GM19468 (cell line): ENCODE measurements around the gene GSTM3.
"Not testable (repeated sequence)": the region's sequence is repeated elsewhere in the genome, so short reads cannot be mapped to it uniquely, and the experiment has no call there.

Experiments used
- ATAC-seq: cut with Tn5 transposase; IDR thresholded peaks from one replicate; pipeline ENCODE4 v1.9.1; 2021; ENCODE audit warnings: mild to moderate bottlenecking, moderate library complexity, moderate number of reproducible peaks; ENCODE audit not compliant: unreplicated experiment; ENCODE audit errors: extremely low read depth

GSTM3 gene

DNA sequence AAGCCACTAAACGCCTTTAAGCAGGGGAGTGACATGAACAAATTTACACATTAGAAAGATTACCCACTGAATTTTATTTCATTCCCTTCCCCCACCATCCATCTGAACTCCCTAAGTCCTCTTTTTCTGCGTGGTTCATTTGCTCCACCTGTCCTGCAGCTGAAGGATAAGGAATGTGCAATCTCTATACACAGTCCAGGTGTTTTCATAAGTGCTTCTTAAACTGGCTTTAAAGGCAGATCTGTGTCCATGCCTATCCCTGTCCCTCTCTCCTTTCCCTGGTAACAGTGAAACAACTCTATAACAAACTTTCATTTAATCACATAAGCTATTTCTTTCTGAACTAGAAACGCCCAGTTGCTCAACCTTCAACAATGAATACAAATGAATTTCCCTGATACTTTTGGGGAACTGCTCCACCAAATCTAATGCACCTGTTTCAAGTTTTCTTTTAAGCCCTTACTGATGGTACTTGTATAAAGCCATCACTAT lies 8.4 kb downstream of the GSTM3 start:
- no peak for ATAC-seq

DNA sequence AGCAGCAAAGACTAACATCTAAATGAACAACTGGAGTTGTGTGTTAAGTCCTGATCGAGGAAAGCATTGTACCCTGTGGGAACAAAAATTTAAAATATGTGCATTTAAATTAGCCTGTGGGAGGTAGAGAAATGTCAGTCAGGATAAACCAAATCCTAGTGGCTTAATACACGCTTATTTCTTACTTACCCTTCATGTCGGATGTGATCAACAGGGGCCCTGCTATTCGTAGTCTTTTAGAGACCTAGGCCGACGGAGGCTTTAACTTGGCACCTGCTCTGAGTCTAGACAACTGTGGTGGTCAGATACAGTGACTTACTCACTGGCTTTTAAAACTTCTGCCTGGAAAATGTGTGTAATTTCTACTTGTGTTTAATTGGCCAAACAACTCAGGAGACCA lies 10.2 kb downstream of the GSTM3 start:
- ATAC-seq = no peak

DNA sequence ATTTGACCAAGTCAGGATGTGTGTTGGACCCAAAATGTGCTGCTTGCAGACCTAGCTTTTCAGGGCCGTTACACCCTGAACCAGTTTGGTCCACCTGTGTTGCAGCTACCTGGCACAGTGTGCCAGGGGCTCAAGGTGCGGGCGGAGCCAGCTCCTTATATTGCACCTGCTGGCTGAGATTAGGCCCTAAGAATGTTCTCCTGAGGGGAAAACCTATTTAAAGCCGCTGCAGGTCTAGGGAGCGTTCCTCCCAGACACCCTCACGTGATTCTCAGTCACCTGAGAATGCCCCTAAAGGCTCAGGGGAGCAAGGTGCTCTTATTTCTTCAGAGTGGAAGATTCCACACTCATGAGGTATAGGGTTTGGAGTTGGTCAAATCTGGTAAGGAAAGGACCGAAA lies 12.0 kb downstream of the GSTM3 start:
- ATAC-seq = no peak

DNA sequence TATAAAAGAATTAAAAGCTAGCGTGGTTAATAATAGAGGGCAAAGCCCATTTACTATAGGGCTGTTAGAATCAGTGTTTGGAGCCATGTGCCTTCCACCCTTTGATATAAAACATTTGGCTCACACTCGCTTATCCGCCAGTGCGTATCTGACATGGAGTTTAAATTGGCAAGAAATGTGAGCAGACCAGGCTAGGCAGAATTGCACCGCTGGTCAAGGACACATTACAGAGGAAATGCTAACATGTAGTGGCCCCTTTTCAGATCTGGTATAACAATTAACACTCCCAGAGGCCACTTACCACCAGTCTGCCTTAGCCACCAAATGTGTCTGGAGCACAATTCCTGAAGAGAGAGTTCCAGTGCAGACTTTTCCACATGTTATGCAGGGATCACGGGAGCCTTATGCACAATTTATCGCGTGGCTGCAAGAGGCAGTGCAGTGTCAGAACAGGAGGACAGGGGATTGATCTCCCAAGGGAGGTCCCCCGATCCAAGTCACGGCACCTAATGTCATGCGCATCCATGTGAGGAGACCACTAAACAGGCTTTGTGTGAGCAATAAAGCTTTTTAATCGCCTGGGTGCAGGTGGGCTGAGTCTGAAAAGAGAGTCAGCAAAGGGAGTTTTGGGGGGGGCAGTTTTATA lies 14.0 kb downstream of the GSTM3 start:
- ATAC-seq = no peak

DNA sequence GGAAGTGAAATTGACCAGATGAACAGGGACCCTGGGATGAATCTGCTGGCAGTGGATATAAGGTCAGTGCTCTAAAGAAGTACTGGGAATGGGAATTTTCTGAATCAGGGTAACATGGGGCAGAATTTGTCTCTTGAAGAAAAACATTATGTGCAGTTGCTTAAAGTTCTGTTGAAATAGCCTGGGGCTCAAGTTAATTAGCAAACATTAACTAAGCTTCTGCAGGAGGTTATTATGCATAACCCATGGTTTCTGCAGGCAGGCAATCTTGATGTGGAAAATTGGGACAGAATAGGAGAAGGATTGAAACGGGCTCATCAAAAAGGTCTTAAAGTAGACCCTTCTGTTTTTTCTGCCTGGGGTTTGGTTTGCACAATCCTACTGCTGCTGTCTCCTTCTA lies 14.8 kb downstream of the GSTM3 start:
- ATAC-seq = no peak

DNA sequence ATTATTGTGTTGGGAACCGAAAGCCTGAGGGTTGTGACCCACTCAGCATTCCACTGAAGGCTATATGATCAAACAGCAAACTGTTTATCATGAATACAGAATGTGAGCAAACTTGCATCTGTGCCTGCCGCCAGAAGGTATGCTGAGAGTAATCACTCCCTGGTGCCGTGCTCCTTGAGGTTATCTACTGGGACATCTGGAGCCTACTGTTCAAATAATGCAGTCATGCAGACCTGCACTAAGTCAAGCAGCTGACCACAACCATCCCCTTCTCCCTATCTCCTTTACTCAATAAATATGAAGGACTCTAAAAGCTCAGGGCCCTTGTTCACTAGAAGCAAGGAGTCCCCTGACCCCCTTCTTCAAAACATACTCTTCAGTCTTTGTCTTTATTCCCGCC lies 15.3 kb downstream of the GSTM3 start:
- no peak for ATAC-seq

DNA sequence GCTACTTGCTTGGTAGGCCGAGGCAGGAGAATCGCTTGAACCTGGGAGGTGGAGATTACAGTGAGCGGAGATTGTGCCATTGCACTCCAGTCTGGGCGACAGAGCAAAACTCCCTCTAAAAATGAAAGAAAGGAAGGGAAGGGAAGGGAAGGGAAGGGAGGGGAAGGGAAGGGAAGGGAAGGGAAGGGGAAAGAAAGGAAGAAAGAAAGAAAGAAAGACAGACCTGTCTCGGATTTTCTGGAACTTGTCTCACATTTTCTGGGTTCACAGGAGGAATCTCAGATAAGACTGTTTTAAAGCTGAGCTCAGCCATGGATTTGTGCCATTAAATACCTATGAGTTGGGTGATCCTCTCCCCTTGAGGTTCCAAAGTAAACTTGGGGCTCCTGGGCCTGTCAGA lies 15.9 kb downstream of the GSTM3 start:
- ATAC-seq = no peak

DNA sequence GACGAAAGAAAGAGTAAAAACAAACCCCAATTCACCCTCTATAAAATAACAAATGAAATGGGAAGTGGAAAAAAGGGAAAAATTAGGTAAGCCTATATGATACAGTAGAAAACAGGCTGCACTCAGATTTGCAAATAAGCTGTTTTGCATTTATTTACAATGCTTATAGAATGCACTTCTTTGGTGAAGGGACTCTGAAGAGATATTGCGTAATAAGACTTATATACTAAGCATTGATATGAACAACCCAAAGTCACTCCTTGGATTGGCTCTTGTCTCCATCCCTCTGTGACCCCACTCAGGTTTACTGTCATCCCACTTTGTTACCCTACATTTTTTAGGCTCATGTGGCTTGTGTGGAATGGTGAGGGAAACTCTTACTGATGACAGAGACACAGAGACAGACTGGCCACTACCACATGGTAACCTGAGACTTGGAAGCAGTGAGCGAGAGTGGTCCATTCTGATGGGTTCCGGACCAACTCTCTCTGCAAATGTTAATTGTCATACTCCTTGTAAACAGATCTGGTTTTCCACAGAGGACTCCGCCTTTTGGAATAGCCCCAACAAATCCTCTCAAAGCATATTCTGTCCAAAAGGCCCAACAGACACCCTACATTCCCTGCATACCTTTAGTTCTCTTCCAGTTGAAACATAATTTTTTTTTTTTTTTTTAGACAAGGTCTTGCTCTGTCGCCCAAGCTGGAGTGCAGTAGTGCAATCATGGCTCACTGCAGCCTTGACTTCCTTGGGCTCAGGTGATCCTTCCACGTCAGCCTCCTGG lies 17.7 kb downstream of the GSTM3 start:
- ATAC-seq = no peak

DNA sequence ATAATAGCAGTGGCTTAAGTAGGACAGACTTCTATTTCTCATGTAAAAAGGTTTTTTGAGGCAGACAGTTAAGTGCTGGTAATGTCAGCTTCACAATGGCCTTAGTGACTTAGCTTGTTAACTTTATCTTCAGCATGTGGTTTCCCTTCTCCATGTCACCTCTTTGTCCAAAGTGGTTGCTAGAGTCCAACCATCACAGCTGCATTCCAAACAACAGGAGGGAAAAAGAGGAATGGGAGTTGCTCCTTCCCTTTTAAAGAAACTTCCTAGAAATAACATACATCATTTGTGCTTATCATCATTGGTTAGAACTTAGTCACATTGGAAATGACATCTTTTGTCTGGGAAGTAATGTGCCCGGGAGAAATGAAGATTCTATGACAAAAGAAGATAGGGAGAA lies 18.9 kb downstream of the GSTM3 start:
- no peak for ATAC-seq

DNA sequence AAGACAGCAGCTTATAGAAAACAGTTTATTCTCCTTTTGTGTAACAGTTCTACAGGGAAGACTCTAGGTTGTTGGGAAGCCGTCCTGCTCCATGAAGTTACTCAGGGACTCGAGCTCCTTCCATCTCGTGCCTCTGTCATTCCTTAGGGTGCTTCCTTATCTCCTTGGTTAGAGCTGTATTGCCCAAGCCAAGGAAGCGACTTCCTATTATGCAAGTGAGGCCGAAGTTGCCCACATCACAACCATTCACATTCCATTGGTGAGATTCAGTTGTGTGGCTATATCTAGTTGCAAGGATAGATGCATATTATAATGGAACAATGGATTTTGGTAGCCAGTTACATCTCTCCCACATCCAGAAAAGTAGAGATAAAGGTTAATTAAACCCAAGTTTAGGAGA lies 19.8 kb downstream of the GSTM3 start:
- no peak for ATAC-seq

DNA sequence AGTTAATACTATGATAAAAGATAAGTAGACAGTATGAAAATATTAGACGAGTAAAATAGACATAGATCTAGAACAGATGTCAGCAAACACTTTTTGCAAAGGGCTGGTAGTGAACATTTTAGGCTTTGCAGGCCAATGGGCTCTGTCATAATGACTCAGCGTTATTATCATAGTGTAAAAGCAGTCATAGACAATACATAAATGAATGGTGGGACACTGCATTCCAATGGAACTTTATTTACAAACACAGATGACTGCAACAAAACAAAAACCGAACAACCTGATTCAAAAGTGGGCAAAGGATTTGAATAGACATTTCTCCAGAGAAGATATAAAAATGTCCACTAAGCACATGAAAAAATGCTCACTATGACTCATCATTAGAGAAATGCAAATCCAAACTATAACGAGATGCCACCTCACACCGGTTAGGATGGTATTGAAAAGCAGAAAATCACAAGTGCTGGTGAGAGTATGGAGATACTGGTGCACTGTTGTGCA lies 21.5 kb downstream of the GSTM3 start:
- no peak for ATAC-seq

DNA sequence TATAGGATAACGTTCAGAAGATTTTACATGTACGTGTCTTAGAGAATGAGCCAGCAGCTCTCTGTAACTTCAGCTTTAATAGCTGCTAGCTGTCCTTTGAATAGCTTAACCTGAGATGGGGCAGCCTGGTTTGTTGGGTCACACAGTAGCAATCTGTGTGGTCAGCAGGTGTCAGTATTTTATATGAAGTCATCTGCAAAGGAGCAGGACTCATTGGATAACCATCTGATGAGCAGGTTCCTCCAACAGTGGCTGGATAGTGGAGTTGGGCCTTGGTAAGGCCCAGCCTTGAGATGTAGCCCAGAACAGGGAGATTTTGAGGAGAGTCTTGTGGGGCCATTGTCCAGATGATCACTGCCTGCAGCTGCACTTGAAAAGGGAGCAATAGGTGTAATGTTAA lies 22.3 kb downstream of the GSTM3 start:
- no peak for ATAC-seq

DNA sequence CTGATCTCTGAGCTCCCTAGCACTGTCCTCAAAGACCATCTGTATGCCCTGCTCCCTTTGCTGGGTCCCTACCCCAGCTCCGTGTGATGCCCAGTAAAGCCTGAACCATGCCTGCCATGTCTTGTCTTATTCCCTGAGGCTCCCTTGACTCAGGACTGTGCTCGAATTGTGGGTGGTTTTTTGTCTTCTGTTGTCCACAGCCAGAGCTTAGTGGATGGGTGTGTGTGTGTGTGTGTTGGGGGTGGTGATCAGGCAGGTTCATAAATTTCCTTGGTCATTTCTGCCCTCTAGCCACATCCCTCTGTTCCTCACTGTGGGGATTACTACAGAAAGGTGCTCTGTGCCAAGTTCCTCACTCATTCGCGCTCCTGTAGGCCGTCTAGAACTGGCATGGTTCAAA lies 23.1 kb downstream of the GSTM3 start:
- no peak for ATAC-seq

DNA sequence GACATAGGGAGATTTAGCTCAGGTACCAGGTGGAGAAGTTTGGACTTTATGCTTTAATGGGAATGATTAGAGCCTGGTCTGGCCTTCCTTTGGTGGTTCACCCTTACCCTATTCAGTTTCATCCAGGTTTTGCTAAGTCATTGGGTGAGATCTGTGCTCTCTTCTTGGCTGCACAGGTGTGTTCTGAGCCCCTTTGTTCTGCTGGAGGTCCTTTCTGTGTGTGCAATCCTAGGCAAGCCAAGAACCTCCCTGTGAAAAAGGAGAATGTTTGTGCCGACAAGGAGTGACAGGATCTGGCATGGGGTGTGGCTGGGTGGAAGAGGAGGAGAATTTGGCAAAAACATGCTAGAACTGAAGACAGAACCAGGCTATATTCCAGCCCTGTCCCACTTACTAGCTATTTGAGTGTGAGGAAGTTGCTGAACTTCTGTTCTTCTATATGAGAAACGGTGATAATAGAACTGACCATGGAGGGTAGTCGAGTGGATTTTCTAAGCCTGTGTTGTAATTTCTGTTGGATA lies 24.2 kb downstream of the GSTM3 start:
- no peak for ATAC-seq

DNA sequence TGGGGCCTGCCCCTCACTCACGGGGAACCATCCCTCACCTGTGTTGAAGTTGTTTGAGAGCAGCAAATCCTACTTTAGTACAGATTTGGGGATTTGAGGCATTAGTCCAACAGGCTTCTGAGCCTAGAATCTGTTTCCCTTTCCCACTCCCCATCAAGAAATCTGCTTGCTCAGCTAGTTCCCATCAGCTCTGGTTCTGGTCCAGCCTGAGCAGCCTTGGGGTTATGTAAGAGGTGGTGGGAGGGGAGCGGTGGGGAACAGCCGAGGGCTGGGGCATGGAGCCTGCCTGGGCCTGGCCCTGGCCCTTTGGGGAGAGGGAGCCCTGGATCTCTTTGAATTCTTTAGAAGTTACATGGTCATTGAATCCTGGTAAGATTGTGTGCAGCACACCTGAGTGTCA lies 24.7 kb downstream of the GSTM3 start:
- ATAC-seq = no peak

DNA sequence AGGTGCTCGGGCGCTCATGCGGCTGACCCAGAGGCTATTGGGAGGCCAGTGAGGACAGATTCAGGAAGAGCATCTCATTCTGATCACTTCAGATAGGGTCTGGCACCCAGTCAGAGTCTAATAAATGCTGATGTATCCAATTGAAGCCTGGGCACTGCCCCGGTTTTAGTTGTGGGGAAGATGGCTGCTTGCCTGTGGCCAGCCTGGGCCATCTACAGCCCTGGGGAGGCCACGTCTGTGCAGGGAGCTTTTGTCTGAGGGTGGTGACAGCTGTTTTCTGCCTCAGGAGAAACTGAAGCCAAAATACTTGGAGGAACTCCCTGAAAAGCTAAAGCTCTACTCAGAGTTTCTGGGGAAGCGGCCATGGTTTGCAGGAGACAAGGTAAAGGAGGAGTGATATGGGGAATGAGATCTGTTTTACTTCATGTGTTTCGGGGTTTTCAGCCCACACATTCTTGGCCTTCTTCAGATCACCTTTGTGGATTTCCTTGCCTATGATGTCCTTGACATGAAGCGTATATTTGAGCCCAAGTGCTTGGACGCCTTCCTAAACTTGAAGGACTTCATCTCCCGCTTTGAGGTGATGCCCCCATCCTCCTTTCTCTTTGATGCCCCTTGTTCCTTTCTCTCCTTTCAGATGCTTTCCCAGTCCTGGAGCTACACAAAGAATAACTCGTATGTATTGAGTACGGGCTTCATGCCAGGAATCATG lies 26.0 kb downstream of the GSTM3 start:
- no peak for ATAC-seq

DNA sequence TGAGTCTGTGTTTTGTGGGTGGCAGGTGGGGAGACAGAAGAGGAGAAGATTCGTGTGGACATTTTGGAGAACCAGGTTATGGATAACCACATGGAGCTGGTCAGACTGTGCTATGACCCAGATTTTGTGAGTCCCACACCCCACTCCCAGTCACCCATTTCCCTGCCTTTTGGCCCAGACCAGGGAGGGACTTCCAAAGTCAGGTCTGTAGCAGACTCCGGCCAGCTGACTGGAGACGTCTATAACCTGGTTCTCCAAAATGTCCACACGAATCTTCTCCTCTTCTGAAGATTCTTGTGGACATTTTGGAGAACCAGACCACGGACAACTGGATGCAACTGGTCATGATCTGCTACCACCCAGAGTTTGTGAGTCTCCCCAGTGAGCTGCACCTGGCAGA lies 27.2 kb downstream of the GSTM3 start:
- no peak for ATAC-seq

DNA sequence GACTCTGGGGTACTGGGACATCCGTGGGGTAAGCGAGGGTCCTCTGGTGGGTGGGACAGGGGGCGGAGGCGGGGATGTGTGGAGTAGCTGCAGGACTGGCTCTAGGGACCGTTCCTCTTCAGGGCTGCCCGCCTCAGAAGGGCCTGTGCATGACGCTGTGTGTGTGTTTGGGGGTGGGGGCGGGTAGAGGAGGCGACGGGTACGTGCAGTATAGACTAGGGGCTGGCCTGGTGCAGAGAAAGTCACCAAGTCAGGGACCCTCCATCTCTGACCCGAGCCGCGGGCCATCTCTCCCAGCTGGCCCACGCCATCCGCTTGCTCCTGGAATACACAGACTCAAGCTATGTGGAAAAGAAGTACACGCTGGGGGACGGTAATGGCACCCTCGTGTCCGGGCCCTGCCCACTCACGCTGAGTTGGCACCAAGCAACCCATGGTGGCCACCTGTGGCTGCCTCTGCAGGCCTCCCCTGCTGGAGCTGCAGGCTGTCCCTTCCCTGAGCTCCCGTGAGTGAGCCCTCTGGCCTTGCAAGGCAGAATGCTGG lies 28.4 kb downstream of the GSTM3 start:
- no peak for ATAC-seq

DNA sequence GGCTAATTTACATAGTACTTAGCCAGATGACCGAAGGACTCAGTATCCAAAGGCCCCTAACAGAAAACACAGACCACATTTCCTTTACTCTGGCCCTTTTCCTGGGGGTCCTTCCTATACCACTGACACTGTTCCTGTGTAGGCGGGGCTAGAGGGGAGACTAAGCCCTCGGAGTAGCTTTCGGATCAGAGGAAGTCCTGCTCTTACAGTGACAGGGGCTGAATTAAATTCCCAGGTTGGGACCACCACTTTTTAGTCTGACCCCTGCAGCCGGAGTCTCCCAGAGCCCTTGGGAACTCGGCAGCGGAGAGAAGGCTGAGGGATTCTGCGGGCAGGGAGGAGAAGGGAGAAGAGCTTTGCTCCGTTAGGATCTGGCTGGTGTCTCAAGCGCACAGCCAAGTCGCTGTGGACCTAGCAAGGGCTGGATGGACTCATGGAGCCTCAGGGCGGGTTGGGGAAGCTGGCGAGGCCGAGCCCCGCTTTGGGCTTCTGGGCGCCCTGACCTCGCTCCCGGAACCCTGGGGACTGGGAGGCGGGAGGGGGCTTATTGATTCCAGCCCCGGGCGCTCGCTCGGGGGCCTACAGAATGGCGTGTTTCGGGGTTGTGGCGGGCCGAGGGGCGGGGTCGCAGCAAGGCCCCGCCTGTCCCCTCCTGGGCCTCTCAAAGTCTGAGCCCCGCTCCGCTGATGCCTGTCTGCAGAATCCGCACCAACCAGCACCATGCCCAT lies 29.1 kb downstream of the GSTM3 start, which contains the start of gene GSTM5:
GSTM5 (plus strand) TSS at position 659 of the 728 bp plus-strand sequence; CDS start at position 721, 62 bp downstream.
- not testable (repeated sequence) for ATAC-seq

DNA sequence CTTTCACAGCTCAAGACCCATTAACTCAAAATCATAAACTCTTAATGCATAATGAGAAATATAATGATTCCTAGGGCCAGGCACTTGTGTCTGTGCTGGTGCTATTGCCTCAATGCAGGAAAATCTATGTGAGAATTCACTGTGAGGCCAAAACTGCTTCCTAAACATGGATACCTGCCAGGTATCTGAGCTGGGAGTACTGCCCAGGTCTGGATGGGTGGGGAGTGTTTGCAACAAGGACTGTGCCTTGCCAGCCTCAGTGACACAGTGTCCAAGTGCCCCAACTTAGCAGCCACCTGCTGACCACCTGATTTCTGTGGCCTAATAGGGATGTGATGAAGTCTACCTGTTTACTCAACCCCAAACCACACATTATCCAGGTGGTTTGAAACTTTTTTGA lies 31.0 kb downstream of the GSTM3 start:
- not testable (repeated sequence) for ATAC-seq
